ENCODE measurements around the gene FGF1. TPM values are rescaled to one million over a fixed set of nuclear protein-coding genes. Genes with fewer than 3 reads are reported as not detected.

FGF1 gene
- total and polyA plus RNA-seq, 2 donors (not counting 3 experiments of a cell fraction or from before 2014, with no cell fraction given) = not detected

GRCh38 chr5:142608081-142608480 is 77.8 kb downstream of the FGF1 start:
- Histone ChIP-seq H3K9ac (replicated peaks; ENCODE audit: extremely low read depth, insufficient read depth, low read length) (no peak overlapping the region), H3K79me2 (ENCODE audit: control insufficient read depth, insufficient read depth, low read length) (no peaks in the 10 kb centered on the region), H3K36me3 (ENCODE audit: control insufficient read depth in 2 of 2, extremely low read depth in 1 of 2, insufficient read depth in 2 of 2, low read length in 2 of 2) (no peaks in the 10 kb centered on the region), H3K9me1 (replicated peaks; ENCODE audit: control insufficient read depth, extremely low read depth, insufficient read depth, low read length) (no peaks in the 10 kb centered on the region), H2AFZ (ENCODE audit: low read depth, low read length) (no peak overlapping the region), H3K9me3 (replicated peaks; ENCODE audit: control insufficient read depth, insufficient read depth, low read length) (no peaks in the 10 kb centered on the region), H3K27me3 (ENCODE audit: control insufficient read depth in 2 of 2, insufficient read depth in 2 of 2, low read length in 2 of 2) (peaks cover 2 to 37% of the 10 kb centered on the region in 2 experiments), H4K20me1 (replicated peaks; ENCODE audit: control insufficient read depth, extremely low read depth, insufficient read depth, low read length) (no peaks in the 10 kb centered on the region), H3K4me1 (ENCODE audit: control insufficient read depth, extremely low read depth, insufficient read depth, low read length) (no peaks in the 10 kb centered on the region), H3K27ac (ENCODE audit: insufficient read depth, low read depth, low read length) (no peak overlapping the region), H3K4me2 (ENCODE audit: insufficient read depth, low read length) (no peak overlapping the region), H3K4me3 (replicated peaks in 1 of 3; ENCODE audit: insufficient read depth in 1 of 3, low read depth in 1 of 3, low read length in 3 of 3) (no peak overlapping the region)
- dilution Hi-C loops (cut with MboI; ENCODE audit: extremely low pct_ligation_motif_present, low sequenced_read_pairs) = no loop called here
- ChIA-PET POLR2A (no interaction called here), CTCF (interaction anchor here (0.5 to 3.3 kb wide), 3 partner anchors 48 to 795 kb away, joined by 3 to 22 read pairs (median 8); no protein-coding TSS in a partner anchor)
- FAIRE-seq = no peak
- DNase-seq (ENCODE audit: low read depth, low spot score) = no peak
- no TSS peak for BruUV-seq (replicated peaks)
- TF ChIP-seq POLR2A (IDR thresholded peaks at IDR 0.05; ENCODE audit: low read depth, low read length) (no peak), POLR2AphosphoS5 (IDR thresholded peaks at IDR 0.05; ENCODE audit: insufficient read depth, low read depth, low read length) (no peak), CTCF (IDR thresholded peaks at IDR 0.05; ENCODE audit: extremely low read depth in 1 of 2, insufficient read depth in 1 of 2, low read depth in 1 of 2, low read length in 2 of 2) (no peak), FOS (IDR thresholded peaks at IDR 0.05; ENCODE audit: borderline replicate concordance, insufficient read depth, low read length) (no peak), GATA2 (IDR thresholded peaks at IDR 0.05; ENCODE audit: insufficient read depth, insufficient read length, low read depth, low read length) (no peak), JUN (IDR thresholded peaks at IDR 0.05; ENCODE audit: borderline replicate concordance, insufficient read depth, insufficient read length, low read depth) (no peak)
- intact Hi-C loops (cut with micrococcal nuclease) = no loop called here

- Histone ChIP-seq H4K20me1 (replicated peaks; ENCODE audit: control insufficient read depth, extremely low read depth, insufficient read depth, low read length) (no peaks in the 10 kb centered on the region), H3K36me3 (ENCODE audit: control insufficient read depth in 2 of 2, extremely low read depth in 1 of 2, insufficient read depth in 2 of 2, low read length in 2 of 2) (no peaks in the 10 kb centered on the region), H3K9me3 (replicated peaks; ENCODE audit: control insufficient read depth, insufficient read depth, low read length) (no peaks in the 10 kb centered on the region), H3K4me2 (ENCODE audit: insufficient read depth, low read length) (no peak overlapping the region), H3K79me2 (ENCODE audit: control insufficient read depth, insufficient read depth, low read length) (no peaks in the 10 kb centered on the region), H3K27me3 (ENCODE audit: control insufficient read depth in 2 of 2, insufficient read depth in 2 of 2, low read length in 2 of 2) (peaks cover 2 to 24% of the 10 kb centered on the region in 2 experiments), H3K27ac (ENCODE audit: insufficient read depth, low read depth, low read length) (no peak overlapping the region), H3K9ac (replicated peaks; ENCODE audit: extremely low read depth, insufficient read depth, low read length) (no peak overlapping the region), H3K4me1 (ENCODE audit: control insufficient read depth, extremely low read depth, insufficient read depth, low read length) (peaks cover 11% of the 10 kb centered on the region), H3K4me3 (replicated peaks in 1 of 3; ENCODE audit: insufficient read depth in 1 of 3, low read depth in 1 of 3, low read length in 3 of 3) (no peak overlapping the region), H3K9me1 (replicated peaks; ENCODE audit: control insufficient read depth, extremely low read depth, insufficient read depth, low read length) (no peaks in the 10 kb centered on the region), H2AFZ (ENCODE audit: low read depth, low read length) (no peak overlapping the region)
- intact Hi-C loops (cut with micrococcal nuclease) (no loop called here), dilution Hi-C loops (cut with MboI; ENCODE audit: extremely low pct_ligation_motif_present, low sequenced_read_pairs) (no loop called here)
- FAIRE-seq (no peak), DNase-seq (ENCODE audit: low read depth, low spot score) (peak; percentile 31)
- no peak for TF ChIP-seq MAX (IDR thresholded peaks at IDR 0.05; ENCODE audit: insufficient read depth, insufficient read length)
- TF ChIP-seq JUN (IDR thresholded peaks at IDR 0.05; ENCODE audit: borderline replicate concordance, insufficient read depth, insufficient read length, low read depth) = no peak
- no peak for TF ChIP-seq GATA2 (IDR thresholded peaks at IDR 0.05; ENCODE audit: insufficient read depth, insufficient read length, low read depth, low read length)
- TF ChIP-seq FOS (IDR thresholded peaks at IDR 0.05; ENCODE audit: borderline replicate concordance, insufficient read depth, low read length) = no peak
- TF ChIP-seq POLR2A (IDR thresholded peaks at IDR 0.05; ENCODE audit: low read depth, low read length) = no peak
- TF ChIP-seq MYC (IDR thresholded peaks at IDR 0.05; ENCODE audit: low read depth, low read length) = no peak
- TF ChIP-seq POLR2AphosphoS5 (IDR thresholded peaks at IDR 0.05; ENCODE audit: insufficient read depth, low read depth, low read length) = no peak
- ChIA-PET POLR2A (no interaction called here), CTCF (interaction anchor here (1.0 to 3.3 kb wide), 7 partner anchors 18 to 283 kb away, joined by 3 to 22 read pairs (median 8); no protein-coding TSS in a partner anchor)
- BruUV-seq (replicated peaks) = no TSS peak
These were observed 80.3 kb downstream of the FGF1 start for GRCh38 chr5:142605611-142606010.

Measured in endothelial cell of umbilical vein (primary cell).